Esophagus squamous epithelium (tissue), 4 donors: ENCODE results near the gene POLR1G. TPM values are rescaled to one million over a fixed set of nuclear protein-coding genes. Genes with fewer than 3 reads are reported as not detected.

ENCODE experiments used
- small RNA-seq, 4 donors: library from RNA; depleted of rRNA; stranded (forward); fragments of <200 nt; gene quantifications; one replicate each; pipeline ENCODE3, GENCODE V24; 2016
- total RNA-seq, 4 donors: library from RNA; depleted of rRNA; stranded (reverse); fragments of >200 nt; gene quantifications; one replicate each; pipeline ENCODE4 v1.1.0, GENCODE V29; 2016

The POLR1G gene
- total RNA-seq, 4 donors from 2014 or later = 7.3 to 12.4 (median 9.8) TPM

Small RNA genes lying within 50 kb of the gene (small RNA-seq; reads per million reads assigned to genes)
- gene MIR6088 = 0 reads per million in 4 donors

Other genes starting within 250 kb of the POLR1G start
- 1 to 10 TPM; 1.1 to 4.2 (median 2.9) TPM for gene NKPD1, start 245.7 kb upstream of the POLR1G start, total RNA-seq
- 10 to 100 TPM in 3 of 4 donors, 1 to 10 TPM in 1; 5.4 to 27.8 (median 18.0) TPM for gene TRAPPC6A, start 228.4 kb upstream of the POLR1G start, total RNA-seq
- 10 to 100 TPM in 2 of 4 donors, 1 to 10 TPM in 2; 7.9 to 18.4 (median 10.4) TPM for gene BLOC1S3, start 227.9 kb upstream of the POLR1G start, total RNA-seq
- gene EXOC3L2, start 161.2 kb upstream of the POLR1G start, total RNA-seq = 1 to 10 TPM in 1 of 4 donors, under 1 TPM in 3; 0.29 to 1.5 (median 0.80) TPM
- gene MARK4, start 155.4 kb upstream of the POLR1G start, total RNA-seq = 10 to 100 TPM in 3 of 4 donors, 1 to 10 TPM in 1; 6.4 to 19.6 (median 14.9) TPM
- not detected for gene CKM, start 83.8 kb upstream of the POLR1G start, total RNA-seq
- 10 to 100 TPM; 17.3 to 32.2 (median 27.0) TPM for gene KLC3, start 65.9 kb upstream of the POLR1G start, total RNA-seq
- gene ERCC2, start 36.1 kb upstream of the POLR1G start, total RNA-seq = 1 to 10 TPM; 6.6 to 8.8 (median 7.2) TPM
- 100 to 1,000 TPM in 2 of 4 donors, 10 to 100 TPM in 2; 53.1 to 166 (median 87.8) TPM for gene PPP1R13L, start 1.6 kb upstream of the POLR1G start, total RNA-seq
- gene ERCC1, start 17.3 kb downstream of the POLR1G start, total RNA-seq = 10 to 100 TPM; 27.7 to 80.9 (median 48.5) TPM
- 1 to 10 TPM; 1.7 to 4.6 (median 2.5) TPM for gene FOSB, start 61.4 kb downstream of the POLR1G start, total RNA-seq
- gene RTN2, start 90.4 kb downstream of the POLR1G start, total RNA-seq = 1 to 10 TPM; 1.9 to 7.2 (median 4.2) TPM
- gene PPM1N, start 91.8 kb downstream of the POLR1G start, total RNA-seq = 1 to 10 TPM; 1.8 to 6.7 (median 4.0) TPM
- gene VASP, start 100.8 kb downstream of the POLR1G start, total RNA-seq = 10 to 100 TPM; 39.2 to 82.9 (median 52.7) TPM
- 10 to 100 TPM in 2 of 4 donors, 1 to 10 TPM in 2; 4.7 to 12.4 (median 10.1) TPM for gene OPA3, start 178.2 kb downstream of the POLR1G start, total RNA-seq
- gene GPR4, start 195.6 kb downstream of the POLR1G start, total RNA-seq = 1 to 10 TPM in 3 of 4 donors, under 1 TPM in 1; 0.76 to 1.4 (median 1.2) TPM
- 100 to 1,000 TPM in 1 of 4 donors, 10 to 100 TPM in 3; 38.6 to 617 (median 58.3) TPM for gene EML2, start 232.8 kb downstream of the POLR1G start, total RNA-seq